ENCODE results near the gene FAM111B. TPM values are rescaled to one million over a fixed set of nuclear protein-coding genes. Genes with fewer than 3 reads are reported as not detected.

FAM111B gene
- total and polyA plus RNA-seq, 10 donors, result 1.1 to 5.8 (median 3.2) TPM

DNA sequence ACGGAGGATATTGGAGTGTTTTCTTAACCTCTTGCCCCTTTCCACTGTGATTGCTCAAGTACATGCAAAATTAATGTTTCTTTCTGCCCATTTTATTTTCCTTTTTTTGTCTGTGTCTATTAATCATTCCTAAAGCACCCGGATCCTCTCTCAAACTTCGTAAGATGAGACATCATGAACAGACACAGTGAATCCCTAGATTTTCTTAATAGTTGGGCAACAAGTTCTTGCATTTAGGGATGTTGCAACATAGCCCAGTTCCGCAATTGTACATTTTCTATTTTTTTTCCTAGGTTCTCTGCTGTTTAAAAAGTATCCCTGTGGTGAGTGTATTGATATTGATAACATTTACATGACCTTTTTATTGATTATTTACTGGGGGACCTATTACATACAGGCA, 38.5 kb downstream of the FAM111B start:
- peaks cover 0 to 34% (median 15%) of the 10 kb centered on the region in 6 donors for H3K36me3 ChIP-seq
- 30 to 52% (median 40%) methylated on average over 4 of the region's 4 CpGs for whole genome bisulfite sequencing, 5 donors
- TF ChIP-seq POLR2AphosphoS5 (IDR thresholded peaks at IDR 0.05) (no peak), POLR2A (IDR thresholded peaks at IDR 0.05) (no peak)
- TF ChIP-seq, protein P1, sequence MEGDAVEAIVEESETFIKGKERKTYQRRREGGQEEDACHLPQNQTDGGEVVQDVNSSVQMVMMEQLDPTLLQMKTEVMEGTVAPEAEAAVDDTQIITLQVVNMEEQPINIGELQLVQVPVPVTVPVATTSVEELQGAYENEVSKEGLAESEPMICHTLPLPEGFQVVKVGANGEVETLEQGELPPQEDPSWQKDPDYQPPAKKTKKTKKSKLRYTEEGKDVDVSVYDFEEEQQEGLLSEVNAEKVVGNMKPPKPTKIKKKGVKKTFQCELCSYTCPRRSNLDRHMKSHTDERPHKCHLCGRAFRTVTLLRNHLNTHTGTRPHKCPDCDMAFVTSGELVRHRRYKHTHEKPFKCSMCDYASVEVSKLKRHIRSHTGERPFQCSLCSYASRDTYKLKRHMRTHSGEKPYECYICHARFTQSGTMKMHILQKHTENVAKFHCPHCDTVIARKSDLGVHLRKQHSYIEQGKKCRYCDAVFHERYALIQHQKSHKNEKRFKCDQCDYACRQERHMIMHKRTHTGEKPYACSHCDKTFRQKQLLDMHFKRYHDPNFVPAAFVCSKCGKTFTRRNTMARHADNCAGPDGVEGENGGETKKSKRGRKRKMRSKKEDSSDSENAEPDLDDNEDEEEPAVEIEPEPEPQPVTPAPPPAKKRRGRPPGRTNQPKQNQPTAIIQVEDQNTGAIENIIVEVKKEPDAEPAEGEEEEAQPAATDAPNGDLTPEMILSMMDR (IDR thresholded peaks at IDR 0.05 in 8 of 11, conservative IDR thresholded peaks at IDR 0.05 in 3 of 11), result no peak
- H3K9me3 ChIP-seq, result no peaks in the 10 kb centered on the region
- intact Hi-C loops (cut with DNase I; ENCODE audit: low total_unique reads), result no loop called here
- no peaks in the 10 kb centered on the region for H3K27me3 ChIP-seq (replicated peaks in 1 of 7)
- H3K4me1 ChIP-seq, result peaks cover 11 to 86% (median 58%) of the 10 kb centered on the region in 6 donors
- DNase-seq, result no peak
- H3K4me3 ChIP-seq, result peak overlapping the region in 6 of 8 donors; percentile 52 to 95 (median 66)
- H3K27ac ChIP-seq, result peak overlapping the region in 7 of 8 donors; percentile 89 to 98 (median 96)

DNA sequence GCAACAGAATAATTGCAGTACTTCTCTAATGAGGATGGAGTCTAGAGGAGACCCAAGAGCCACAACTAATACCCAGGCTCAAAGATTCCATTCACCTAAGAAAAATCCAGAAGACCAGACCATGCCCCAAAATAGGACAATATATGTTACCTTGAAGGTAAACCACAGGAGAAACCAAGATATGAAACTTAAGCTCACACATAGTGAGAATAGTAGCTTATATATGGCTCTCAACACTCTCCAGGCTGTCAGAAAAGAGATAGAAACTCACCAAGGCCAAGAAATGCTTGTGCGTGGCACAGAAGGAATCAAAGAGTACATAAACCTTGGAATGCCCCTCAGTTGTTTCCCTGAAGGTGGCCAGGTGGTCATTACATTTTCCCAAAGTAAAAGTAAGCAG, 44.7 kb downstream of the FAM111B start:
- TF ChIP-seq POLR2AphosphoS5 (IDR thresholded peaks at IDR 0.05) (no peak), POLR2A (IDR thresholded peaks at IDR 0.05) (no peak)
- TF ChIP-seq, protein P1 (IDR thresholded peaks at IDR 0.05 in 8 of 11, conservative IDR thresholded peaks at IDR 0.05 in 3 of 11), result no peak
- H3K36me3 ChIP-seq, result peaks cover 0 to 73% (median 21%) of the 10 kb centered on the region in 6 donors
- no peaks in the 10 kb centered on the region for H3K27me3 ChIP-seq (replicated peaks in 1 of 7)
- peaks cover 0 to 44% (median 15%) of the 10 kb centered on the region in 6 donors for H3K4me1 ChIP-seq
- WGBS, 5 donors, result 80 to 95% (median 82%) methylated on average over 1 of the region's 1 CpG
- H3K4me3 ChIP-seq, result no peak overlapping the region
- H3K9me3 ChIP-seq, result no peaks in the 10 kb centered on the region
- H3K27ac ChIP-seq, result peak overlapping the region in 5 of 8 donors; percentile 38 to 61 (median 43)
- intact Hi-C loops (cut with DNase I; ENCODE audit: low total_unique reads), result no loop called here
- DNase-seq, result no peak

DNA sequence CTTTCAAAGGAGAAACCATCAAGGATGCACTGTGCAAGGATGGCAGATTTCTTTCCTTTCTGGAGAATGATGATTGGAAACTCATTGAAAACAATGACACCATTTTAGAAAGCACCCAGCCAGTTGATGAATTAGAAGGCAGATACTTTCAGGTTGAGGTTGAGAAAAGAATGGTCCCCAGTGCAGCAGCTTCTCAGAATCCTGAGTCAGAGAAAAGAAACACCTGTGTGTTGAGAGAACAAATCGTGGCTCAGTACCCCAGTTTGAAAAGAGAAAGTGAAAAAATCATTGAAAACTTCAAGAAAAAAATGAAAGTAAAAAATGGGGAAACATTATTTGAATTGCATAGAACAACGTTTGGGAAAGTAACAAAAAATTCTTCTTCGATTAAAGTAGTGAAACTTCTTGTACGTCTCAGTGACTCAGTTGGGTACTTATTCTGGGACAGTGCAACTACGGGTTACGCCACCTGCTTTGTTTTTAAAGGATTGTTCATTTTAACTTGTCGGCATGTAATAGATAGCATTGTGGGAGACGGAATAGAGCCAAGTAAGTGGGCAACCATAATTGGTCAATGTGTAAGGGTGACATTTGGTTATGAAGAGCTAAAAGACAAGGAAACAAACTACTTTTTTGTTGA, 45.4 kb downstream of the FAM111B start:
- 61 to 85% (median 66%) methylated on average over 8 of the region's 8 CpGs for WGBS, 5 donors
- no peak for DNase-seq
- peaks cover 0 to 37% (median 12%) of the 10 kb centered on the region in 6 donors for H3K4me1 ChIP-seq

DNA sequence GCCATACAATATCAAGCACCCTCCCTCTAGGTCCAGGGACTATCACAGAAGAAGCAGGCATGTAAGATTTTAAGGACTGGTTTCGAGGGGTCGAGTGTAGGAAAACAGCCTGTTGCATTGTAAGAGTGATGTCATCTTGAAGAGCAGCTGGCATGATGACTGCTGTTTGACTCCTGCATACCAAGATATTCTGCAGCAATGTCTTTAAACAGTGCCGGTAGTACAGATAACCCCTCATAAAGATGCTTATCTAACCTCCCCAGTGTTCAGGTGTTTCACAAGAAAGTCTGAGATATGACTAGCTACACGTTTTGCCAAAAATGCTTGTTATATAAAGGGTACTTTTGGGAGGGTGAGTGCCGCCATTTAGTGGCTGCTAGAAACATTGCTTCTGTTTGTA, 47.6 kb downstream of the FAM111B start:
- intact Hi-C loops (cut with DNase I; ENCODE audit: low total_unique reads), result no loop called here
- 87 to 91% (median 89%) methylated on average over 5 of the region's 5 CpGs for WGBS, 5 donors
- peaks cover 0 to 36% (median 14%) of the 10 kb centered on the region in 6 donors for H3K4me1 ChIP-seq
- H3K9me3 ChIP-seq, result no peaks in the 10 kb centered on the region
- no peak for TF ChIP-seq POLR2A (IDR thresholded peaks at IDR 0.05)
- TF ChIP-seq, protein P1 (IDR thresholded peaks at IDR 0.05 in 8 of 11, conservative IDR thresholded peaks at IDR 0.05 in 3 of 11), result no peak
- no peak for TF ChIP-seq POLR2AphosphoS5 (IDR thresholded peaks at IDR 0.05)
- DNase-seq, result no peak
- no peaks in the 10 kb centered on the region for H3K27me3 ChIP-seq (replicated peaks in 1 of 7)
- no peak overlapping the region for H3K27ac ChIP-seq
- no peak overlapping the region for H3K4me3 ChIP-seq
- peaks cover 0 to 49% (median 10%) of the 10 kb centered on the region in 6 donors for H3K36me3 ChIP-seq

More for the DNA sequence above, 45.4 kb downstream of the FAM111B start:
- H3K9me3 ChIP-seq, result no peaks in the 10 kb centered on the region
- no peaks in the 10 kb centered on the region for H3K27me3 ChIP-seq (replicated peaks in 1 of 7)
- peak overlapping the region in 1 of 8 donors; percentile 32 for H3K4me3 ChIP-seq
- intact Hi-C loops (cut with DNase I; ENCODE audit: low total_unique reads), result no loop called here
- peaks cover 0 to 66% (median 21%) of the 10 kb centered on the region in 6 donors for H3K36me3 ChIP-seq
- peak overlapping the region in 5 of 8 donors; percentile 38 to 61 (median 43) for H3K27ac ChIP-seq
- no peak for TF ChIP-seq POLR2AphosphoS5 (IDR thresholded peaks at IDR 0.05)
- TF ChIP-seq POLR2A (IDR thresholded peaks at IDR 0.05), result no peak
- TF ChIP-seq, protein P1 (IDR thresholded peaks at IDR 0.05 in 8 of 11, conservative IDR thresholded peaks at IDR 0.05 in 3 of 11), result no peak

Data from spleen (tissue), 11 donors.